Bronchus fibroblast of lung (primary cell): ENCODE results near the gene BROX. TPM values are rescaled to one million over a fixed set of nuclear protein-coding genes. Genes with fewer than 3 reads are reported as not detected.

Experiments
- total RNA-seq: library from RNA; depleted of rRNA; stranded (reverse); fragments of >200 nt; gene quantifications from 2 replicates; pipeline ENCODE4 v1.2.3, GENCODE V29; 2015

Gene BROX
- total RNA-seq, result 35.1 and 35.8 TPM in 2 replicates

GRCh38 chr1:222712253-222713090 is at the start of gene BROX, which contains the start of gene AIDA:
TSS of gene BROX (plus strand) at chr1:222712564. CDS start at chr1:222715700, 3,136 bp downstream.
TSS of gene AIDA (minus strand) at chr1:222712491. CDS start at chr1:222712317, 174 bp downstream.

GRCh38 chr1:222736972-222737371 is 24.6 kb downstream of the BROX start, which contains the start of gene FAM177B:
TSS of gene FAM177B (plus strand) at chr1:222737202. CDS start at chr1:222746546, 9,344 bp downstream.

Other genes with a start within 250 kb of the BROX start
- 0.15 and 0.17 TPM in 2 replicates for gene HHIPL2, start 164.5 kb upstream of the BROX start, total RNA-seq
- 3.6 and 6.4 TPM in 2 replicates for gene TAF1A, start 122.6 kb upstream of the BROX start, total RNA-seq
- 19.2 and 22.4 TPM in 2 replicates for gene MIA3, start 94.5 kb upstream of the BROX start, total RNA-seq
- gene AIDA, start 73 bp upstream of the BROX start, total RNA-seq, result 38.7 and 41.2 TPM in 2 replicates
- gene FAM177B, start 24.6 kb downstream of the BROX start, total RNA-seq, result not detected in 2 replicates
- 3.0 and 4.2 TPM in 2 replicates for gene DISP1, start 102.5 kb downstream of the BROX start, total RNA-seq